ENCODE data around the gene RBM22.

RBM22 gene

DNA sequence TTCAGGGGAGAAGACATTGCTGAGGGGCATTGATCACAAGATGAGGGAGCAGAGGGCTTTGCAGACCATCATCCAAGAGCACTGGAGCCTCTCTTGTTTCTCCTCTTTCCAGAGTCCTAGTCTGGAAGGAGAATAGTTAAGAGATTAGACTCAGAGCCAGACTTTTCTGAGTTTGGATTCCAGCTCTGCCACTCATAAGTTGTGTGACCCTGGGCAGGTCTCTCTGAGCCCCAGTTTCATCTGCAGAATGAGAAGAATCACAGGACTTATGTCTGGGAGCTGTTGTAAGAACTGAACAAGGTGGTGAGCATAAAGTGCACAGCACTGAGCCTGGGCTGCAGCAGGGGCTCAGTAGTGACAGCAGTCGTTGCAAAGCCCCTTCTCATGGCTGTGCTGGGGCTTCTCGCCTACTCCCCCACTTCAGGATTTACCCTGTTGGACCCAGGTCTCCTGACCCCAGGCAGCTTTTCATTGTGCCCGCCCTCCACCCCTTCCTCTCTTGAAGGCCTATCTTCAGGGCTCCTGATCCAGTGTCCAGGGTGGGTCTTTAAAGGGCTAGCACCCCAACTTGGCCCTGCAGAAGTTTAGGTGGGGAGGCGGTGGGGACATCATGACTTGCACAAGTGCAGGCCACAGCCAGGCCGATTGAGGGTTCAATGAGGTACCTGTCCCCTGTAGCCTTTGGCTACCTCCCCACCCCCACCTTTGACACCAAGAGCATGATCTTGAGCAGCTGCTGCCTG lies 58.9 kb downstream of the RBM22 start:
- no peak overlapping the region for H3K4me3 ChIP-seq (ENCODE audit: low read depth, low read length)
- no peak for DNase-seq (ENCODE audit: low read depth)
- TF ChIP-seq MYC (IDR thresholded peaks at IDR 0.05; ENCODE audit: low read depth, low read length) (no peak), POLR2A (IDR thresholded peaks at IDR 0.05; ENCODE audit: extremely low read depth, insufficient read length) (no peak)
- TF ChIP-seq, protein P1, sequence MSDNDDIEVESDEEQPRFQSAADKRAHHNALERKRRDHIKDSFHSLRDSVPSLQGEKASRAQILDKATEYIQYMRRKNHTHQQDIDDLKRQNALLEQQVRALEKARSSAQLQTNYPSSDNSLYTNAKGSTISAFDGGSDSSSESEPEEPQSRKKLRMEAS (IDR thresholded peaks at IDR 0.05; ENCODE audit: low read depth, low read length) = no peak
- TF ChIP-seq, protein P2, sequence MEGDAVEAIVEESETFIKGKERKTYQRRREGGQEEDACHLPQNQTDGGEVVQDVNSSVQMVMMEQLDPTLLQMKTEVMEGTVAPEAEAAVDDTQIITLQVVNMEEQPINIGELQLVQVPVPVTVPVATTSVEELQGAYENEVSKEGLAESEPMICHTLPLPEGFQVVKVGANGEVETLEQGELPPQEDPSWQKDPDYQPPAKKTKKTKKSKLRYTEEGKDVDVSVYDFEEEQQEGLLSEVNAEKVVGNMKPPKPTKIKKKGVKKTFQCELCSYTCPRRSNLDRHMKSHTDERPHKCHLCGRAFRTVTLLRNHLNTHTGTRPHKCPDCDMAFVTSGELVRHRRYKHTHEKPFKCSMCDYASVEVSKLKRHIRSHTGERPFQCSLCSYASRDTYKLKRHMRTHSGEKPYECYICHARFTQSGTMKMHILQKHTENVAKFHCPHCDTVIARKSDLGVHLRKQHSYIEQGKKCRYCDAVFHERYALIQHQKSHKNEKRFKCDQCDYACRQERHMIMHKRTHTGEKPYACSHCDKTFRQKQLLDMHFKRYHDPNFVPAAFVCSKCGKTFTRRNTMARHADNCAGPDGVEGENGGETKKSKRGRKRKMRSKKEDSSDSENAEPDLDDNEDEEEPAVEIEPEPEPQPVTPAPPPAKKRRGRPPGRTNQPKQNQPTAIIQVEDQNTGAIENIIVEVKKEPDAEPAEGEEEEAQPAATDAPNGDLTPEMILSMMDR (IDR thresholded peaks at IDR 0.05; ENCODE audit: low read depth, low read length) = no peak

DNA sequence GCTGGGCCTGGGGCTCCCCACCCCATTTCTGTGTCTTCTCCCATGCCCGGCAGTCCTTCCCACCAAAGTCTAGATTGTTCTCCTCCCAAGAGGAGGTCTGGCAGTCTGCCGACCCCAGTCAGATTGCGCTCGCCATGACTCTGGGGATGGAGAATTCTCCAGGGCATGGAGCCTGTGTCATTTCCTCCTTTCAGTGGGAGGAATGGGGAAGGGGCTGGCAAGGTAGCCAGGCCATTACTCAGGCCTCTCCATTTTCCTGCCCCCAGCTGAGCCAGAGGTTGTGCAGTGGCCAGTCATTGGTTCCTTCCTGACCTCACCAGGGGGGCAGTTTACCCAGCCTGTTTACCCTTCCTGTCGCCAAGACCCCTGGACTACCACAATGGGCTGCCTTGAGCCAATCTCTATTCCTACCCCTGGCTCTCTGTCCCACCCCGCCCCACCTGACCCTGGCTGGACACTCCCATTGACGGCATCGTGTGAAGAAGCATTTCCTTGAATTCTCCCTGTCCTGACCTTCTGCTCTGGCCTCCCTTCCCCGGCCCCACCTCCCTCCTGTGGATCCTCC lies 59.8 kb downstream of the RBM22 start:
- peak; percentile 46 for DNase-seq (ENCODE audit: low read depth)
- H3K4me3 ChIP-seq (ENCODE audit: low read depth, low read length) = peak overlapping the region; percentile 18
- TF ChIP-seq, protein P2 (IDR thresholded peaks at IDR 0.05; ENCODE audit: low read depth, low read length) = no peak
- TF ChIP-seq, protein P1 (IDR thresholded peaks at IDR 0.05; ENCODE audit: low read depth, low read length) = no peak
- TF ChIP-seq MYC (IDR thresholded peaks at IDR 0.05; ENCODE audit: low read depth, low read length) (no peak), POLR2A (IDR thresholded peaks at IDR 0.05; ENCODE audit: extremely low read depth, insufficient read length) (no peak)

Measured in NB4 (cell line).